Testis (tissue), 2 donors: ENCODE measurements around the gene RIPPLY2.

Experiments
- POLR2A ChIP-seq: fragments of 450-650 bp; IDR thresholded peaks from one replicate; pipeline ENCODE4 v1.6.1; 2017; ENCODE audit warnings: antibody characterized with exemption, mild to moderate bottlenecking, moderate library complexity
- TF ChIP-seq, protein P1 (sequence below), 3 experiments: fragments of 450-650 bp in 2 of 3; fragments of 200-600 bp in 1 of 3; sonication (generic) in 1 of 3; IDR thresholded peaks; one replicate each; pipeline ENCODE4 v1.5.1; 2016 to 2019; ENCODE audit warnings: antibody characterized with exemption in 3 of 3, mild to moderate bottlenecking in 2 of 3, moderate library complexity in 1 of 3

DNA sequence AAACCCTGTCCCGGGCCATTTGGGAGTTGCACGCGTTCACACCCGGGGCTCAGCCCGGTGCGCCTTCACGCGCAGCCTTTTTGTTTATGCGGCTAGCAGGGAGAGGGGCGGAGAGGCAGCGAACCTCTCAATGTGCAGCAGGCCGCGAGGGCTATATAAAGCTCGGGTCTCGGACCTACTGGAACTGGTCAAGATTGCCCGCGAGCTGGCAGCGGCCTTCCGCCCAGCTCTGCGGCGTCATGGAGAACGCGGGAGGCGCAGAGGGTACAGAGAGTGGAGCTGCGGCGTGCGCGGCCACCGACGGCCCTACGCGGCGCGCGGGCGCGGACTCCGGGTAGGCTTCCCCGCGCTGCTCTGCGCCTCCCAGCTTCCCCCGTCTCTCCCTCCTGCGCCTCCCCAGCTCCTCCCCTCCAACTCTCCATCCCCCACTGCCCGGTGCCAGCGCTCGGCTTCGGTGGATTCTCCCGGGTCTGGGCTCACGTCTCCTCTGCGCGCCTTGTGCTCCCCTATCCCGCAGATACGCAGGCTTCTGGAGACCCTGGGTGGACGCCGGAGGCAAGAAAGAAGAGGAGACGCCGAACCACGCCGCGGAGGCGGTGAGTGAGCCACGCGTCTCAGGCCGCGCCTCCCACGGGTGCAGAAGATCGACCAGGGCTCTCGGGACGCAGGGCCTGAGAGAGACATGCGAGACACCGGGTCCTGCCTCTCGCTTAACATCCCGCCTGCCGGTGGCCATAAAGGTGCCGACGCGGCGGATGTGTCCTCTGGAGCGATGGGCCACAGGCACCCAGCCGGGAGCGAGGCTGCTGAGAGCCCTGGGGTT, at the start of gene RIPPLY2:
- no peak for TF ChIP-seq POLR2A
- TF ChIP-seq, protein P1, sequence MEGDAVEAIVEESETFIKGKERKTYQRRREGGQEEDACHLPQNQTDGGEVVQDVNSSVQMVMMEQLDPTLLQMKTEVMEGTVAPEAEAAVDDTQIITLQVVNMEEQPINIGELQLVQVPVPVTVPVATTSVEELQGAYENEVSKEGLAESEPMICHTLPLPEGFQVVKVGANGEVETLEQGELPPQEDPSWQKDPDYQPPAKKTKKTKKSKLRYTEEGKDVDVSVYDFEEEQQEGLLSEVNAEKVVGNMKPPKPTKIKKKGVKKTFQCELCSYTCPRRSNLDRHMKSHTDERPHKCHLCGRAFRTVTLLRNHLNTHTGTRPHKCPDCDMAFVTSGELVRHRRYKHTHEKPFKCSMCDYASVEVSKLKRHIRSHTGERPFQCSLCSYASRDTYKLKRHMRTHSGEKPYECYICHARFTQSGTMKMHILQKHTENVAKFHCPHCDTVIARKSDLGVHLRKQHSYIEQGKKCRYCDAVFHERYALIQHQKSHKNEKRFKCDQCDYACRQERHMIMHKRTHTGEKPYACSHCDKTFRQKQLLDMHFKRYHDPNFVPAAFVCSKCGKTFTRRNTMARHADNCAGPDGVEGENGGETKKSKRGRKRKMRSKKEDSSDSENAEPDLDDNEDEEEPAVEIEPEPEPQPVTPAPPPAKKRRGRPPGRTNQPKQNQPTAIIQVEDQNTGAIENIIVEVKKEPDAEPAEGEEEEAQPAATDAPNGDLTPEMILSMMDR (IDR thresholded peaks at IDR 0.05): no peak
